B cell (primary cell): ENCODE results near the gene NBAS. TPM values are rescaled to one million over a fixed set of nuclear protein-coding genes. Genes with fewer than 3 reads are reported as not detected.

ENCODE experiments used
- ATAC-seq: fragments of 200-7000 bp; cut with Tn5 transposase; one replicate; pipeline ENCODE4 v1.10.0; 2021; ENCODE audit warnings: low read depth, mild to moderate bottlenecking, moderate number of reproducible peaks, moderate library complexity
- CTCF ChIA-PET: fragments of 350-600 bp; sonication (Branson Sonifier 250); formaldehyde crosslinking; loops from one replicate; lab custom pipeline; 2021; ENCODE audit warnings: antibody characterized with exemption, inconsistent platforms; lab: Charles Lee
- POLR2A ChIA-PET: fragments of 350-600 bp; sonication (Branson Sonifier 250); formaldehyde crosslinking; loops from one replicate; lab custom pipeline; 2021; ENCODE audit warnings: antibody characterized with exemption; lab: Charles Lee
- DNase-seq: peaks from one replicate; pipeline ENCODE4 v3.0.0; 2013
- H2AFZ ChIP-seq: 2 replicates; pipeline ENCODE4 v1.6.1; 2012; ENCODE audit warnings: mild to moderate bottlenecking, low read depth, low read length; ENCODE audit not compliant: insufficient read depth, poor library complexity, severe bottlenecking
- H3K27ac ChIP-seq, 2 donors: 1 replicate in 1 of 2; 2 replicates in 1 of 2; pipeline ENCODE4 v1.5.1; 2012 to 2013; ENCODE audit warnings: low read length in 2 of 2, mild to moderate bottlenecking in 2 of 2, moderate library complexity in 1 of 2
- H3K27me3 ChIP-seq, 4 experiments: fragments of 200-600 bp in 1 of 4; sonication (generic) in 1 of 4; replicated peaks in 1 of 4; 1 replicate in 2 of 4; 2 replicates in 2 of 4; pipeline versions ENCODE4 v1.6.1 to v1.7.0; 2013 to 2016; ENCODE audit warnings: low read length in 3 of 4, mild to moderate bottlenecking in 2 of 4, mixed read lengths in 1 of 4, moderate library complexity in 1 of 4; ENCODE audit not compliant: insufficient read depth in 4 of 4, control insufficient read depth in 3 of 4; ENCODE audit errors: control extremely low read depth in 1 of 4
- H3K36me3 ChIP-seq, 2 experiments: replicated peaks in 1 of 2; 1 replicate in 1 of 2; 2 replicates in 1 of 2; pipeline versions ENCODE4 v1.6.1 to v1.7.1; 2013; ENCODE audit warnings: low read length in 1 of 2; ENCODE audit not compliant: insufficient read depth in 2 of 2, control insufficient read depth in 1 of 2; ENCODE audit errors: control extremely low read depth in 1 of 2, extremely low read depth in 1 of 2
- H3K4me1 ChIP-seq, 2 donors: fragments of 200-600 bp in 1 of 2; sonication (generic) in 1 of 2; 1 replicate in 1 of 2; 2 replicates in 1 of 2; pipeline versions ENCODE4 v1.5.1 to v1.6.1; 2013 to 2017; ENCODE audit warnings: low read length in 2 of 2; ENCODE audit not compliant: control insufficient read depth in 2 of 2, insufficient read depth in 2 of 2
- H3K4me2 ChIP-seq: replicated peaks from 2 replicates; pipeline ENCODE3; 2012; ENCODE audit warnings: mild to moderate bottlenecking, low read depth, low read length; ENCODE audit not compliant: poor library complexity, severe bottlenecking
- H3K4me3 ChIP-seq, 5 experiments: fragments of 200-600 bp in 1 of 5; sonication (generic) in 1 of 5; 1 replicate in 3 of 5; 2 replicates in 2 of 5; pipeline versions ENCODE4 v1.5.1 to v1.7.0; 2011 to 2016; ENCODE audit warnings: low read length in 4 of 5, mild to moderate bottlenecking in 4 of 5, low read depth in 2 of 5, control low read depth in 1 of 5, moderate library complexity in 1 of 5; ENCODE audit not compliant: insufficient read depth in 1 of 5; ENCODE audit errors: control extremely low read depth in 1 of 5, extremely low read depth in 1 of 5
- H3K79me2 ChIP-seq: fragments of 200-600 bp; sonication (generic); one replicate; pipeline ENCODE4 v1.6.0; 2016; ENCODE audit warnings: low read length; ENCODE audit not compliant: control insufficient read depth, insufficient read depth
- H3K9ac ChIP-seq: fragments of 200-600 bp; sonication (generic); 2 replicates; pipeline ENCODE4 v1.6.1; 2017; ENCODE audit warnings: mild to moderate bottlenecking, low read length, moderate library complexity
- H3K9me3 ChIP-seq, 3 donors: one replicate each; pipeline versions ENCODE4 v1.6.1 to v1.7.1; 2013; ENCODE audit warnings: low read length in 2 of 3; ENCODE audit not compliant: control insufficient read depth in 2 of 3, insufficient read depth in 1 of 3; ENCODE audit errors: control extremely low read depth in 1 of 3
- H4K20me1 ChIP-seq: 2 replicates; pipeline ENCODE4 v1.6.0; 2012; ENCODE audit warnings: mild to moderate bottlenecking, low read length; ENCODE audit not compliant: insufficient read depth, control insufficient read depth, poor library complexity, severe bottlenecking
- H3K27ac Mint-ChIP-seq: one replicate; pipeline ENCODE4 v1.8.0; 2021; ENCODE audit warnings: mixed read lengths
- H3K27me3 Mint-ChIP-seq: one replicate; pipeline ENCODE4 v1.8.0; 2021; ENCODE audit warnings: mixed read lengths
- H3K4me1 Mint-ChIP-seq: one replicate; pipeline ENCODE4 v1.8.0; 2021; ENCODE audit warnings: mixed read lengths
- H3K4me3 Mint-ChIP-seq: one replicate; pipeline ENCODE4 v1.8.0; 2021; ENCODE audit warnings: mixed read lengths
- H3K9me3 Mint-ChIP-seq: one replicate; pipeline ENCODE4 v1.8.0; 2022; ENCODE audit warnings: mixed read lengths; ENCODE audit not compliant: insufficient read depth
- CTCF ChIP-seq: fragments of 200-600 bp; IDR thresholded peaks from one replicate; pipeline ENCODE4 v1.8.0; 2022; ENCODE audit warnings: antibody characterized with exemption, mild to moderate bottlenecking
- EZH2 ChIP-seq: IDR thresholded peaks from 2 replicates; pipeline ENCODE4 v1.6.1; 2012; ENCODE audit warnings: borderline replicate concordance, low read depth, mild to moderate bottlenecking, moderate library complexity, low read length; ENCODE audit not compliant: insufficient read depth, poor library complexity, severe bottlenecking
- WGBS: methylation state at CpG from one replicate; pipeline ENCODE4 v1.1.5; 2013; ENCODE audit warnings: missing lambda C conversion rate; ENCODE audit not compliant: insufficient coverage; 5-methylcytosine and 5-hydroxymethylcytosine counted together
- intact Hi-C: fragments of 100-400 bp; cut with micrococcal nuclease; formaldehyde crosslinking; loops from one replicate; pipeline ENCODE4 v1.10.0; 2022
- polyA plus RNA-seq: library from polyadenylated mRNA; depleted of rRNA; stranded (reverse); fragments of >200 nt; gene quantifications from 2 replicates; pipeline ENCODE4 v1.2.3, GENCODE V29; 2012
- total RNA-seq, 2 donors: library from RNA; stranded (reverse); fragments of 120-200 nt in 1 of 2; gene quantifications; 1 replicate in 1 of 2; 2 replicates in 1 of 2; pipeline versions ENCODE4 v1.2.3 to v1.2.4, GENCODE V29; 2013 to 2022

The NBAS gene
- total and polyA plus RNA-seq, 2 donors (not counting 1 experiment from before 2014, with no cell fraction given), result 10.6 to 37.3 TPM

- Histone ChIP-seq H3K9ac (no peak overlapping the region), H3K4me3 (no peak overlapping the region), H3K27ac (no peak overlapping the region), H3K79me2 (no peaks in the 10 kb centered on the region), H3K36me3 (peaks cover 0 to 31% of the 10 kb centered on the region in 2 experiments), H3K9me3 (no peaks in the 10 kb centered on the region), H3K27me3 (no peaks in the 10 kb centered on the region), H4K20me1 (no peaks in the 10 kb centered on the region), H2AFZ (no peak overlapping the region), H3K4me1 (no peaks in the 10 kb centered on the region), H3K4me2 (no peak overlapping the region)
- ChIA-PET CTCF (no interaction called here), POLR2A (no interaction called here)
- H3K9me3 Mint-ChIP-seq, result no peaks in the 10 kb centered on the region
- H3K27me3 Mint-ChIP-seq, result no peaks in the 10 kb centered on the region
- no peak overlapping the region for H3K27ac Mint-ChIP-seq
- WGBS, result 97% methylated on average over 6 of the region's 6 CpGs
- no peak overlapping the region for H3K4me3 Mint-ChIP-seq
- H3K4me1 Mint-ChIP-seq, result no peaks in the 10 kb centered on the region
- TF ChIP-seq CTCF, result no peak
- TF ChIP-seq EZH2, result no peak
- ATAC-seq (no peak), DNase-seq (no peak)
- intact Hi-C loops, result no loop called here
These were observed 148.4 kb downstream of the NBAS start for GRCh38 chr2:15412779-15413178.

GRCh38 chr2:15412309-15412708, 148.8 kb downstream of the NBAS start:
- ChIA-PET CTCF (no interaction called here), POLR2A (no interaction called here)
- no CpG with 5 or more reads among the region's 3 CpGs for WGBS
- no peaks in the 10 kb centered on the region for H3K27me3 Mint-ChIP-seq
- Histone ChIP-seq H3K27me3 (no peaks in the 10 kb centered on the region), H3K4me2 (no peak overlapping the region), H3K36me3 (peaks cover 0 to 31% of the 10 kb centered on the region in 2 experiments), H3K9me3 (no peaks in the 10 kb centered on the region), H2AFZ (no peak overlapping the region), H3K79me2 (no peaks in the 10 kb centered on the region), H3K4me1 (no peaks in the 10 kb centered on the region), H4K20me1 (no peaks in the 10 kb centered on the region), H3K27ac (no peak overlapping the region), H3K4me3 (no peak overlapping the region), H3K9ac (no peak overlapping the region)
- no peaks in the 10 kb centered on the region for H3K9me3 Mint-ChIP-seq
- intact Hi-C loops, result no loop called here
- DNase-seq, result no peak
- no peak overlapping the region for H3K27ac Mint-ChIP-seq
- no peak overlapping the region for H3K4me3 Mint-ChIP-seq
- TF ChIP-seq CTCF (no peak), EZH2 (no peak)
- no peak for ATAC-seq
- no peaks in the 10 kb centered on the region for H3K4me1 Mint-ChIP-seq
